GM12878 (cell line): Measurements from ENCODE around the gene STXBP1.

Experiments
- KAT2A ChIP-seq: conservative IDR thresholded peaks from 2 replicates; pipeline ENCODE4 v1.6.1; 2011; ENCODE audit warnings: low read depth, low read length; ENCODE audit not compliant: control insufficient read depth
- NR2C2 ChIP-seq: IDR thresholded peaks from 2 replicates; pipeline ENCODE4 v1.6.1; 2011; ENCODE audit warnings: borderline replicate concordance, low read depth; ENCODE audit not compliant: control insufficient read depth, insufficient read length
- POLR2A ChIP-seq: IDR thresholded peaks from 2 replicates; pipeline ENCODE4 v1.6.1; 2011; ENCODE audit warnings: low read depth, mild to moderate bottlenecking, low read length
- POLR2AphosphoS5 ChIP-seq: IDR thresholded peaks from 2 replicates; pipeline ENCODE4 v1.6.1; 2011; ENCODE audit warnings: mild to moderate bottlenecking, low read length, inconsistent platforms

DNA sequence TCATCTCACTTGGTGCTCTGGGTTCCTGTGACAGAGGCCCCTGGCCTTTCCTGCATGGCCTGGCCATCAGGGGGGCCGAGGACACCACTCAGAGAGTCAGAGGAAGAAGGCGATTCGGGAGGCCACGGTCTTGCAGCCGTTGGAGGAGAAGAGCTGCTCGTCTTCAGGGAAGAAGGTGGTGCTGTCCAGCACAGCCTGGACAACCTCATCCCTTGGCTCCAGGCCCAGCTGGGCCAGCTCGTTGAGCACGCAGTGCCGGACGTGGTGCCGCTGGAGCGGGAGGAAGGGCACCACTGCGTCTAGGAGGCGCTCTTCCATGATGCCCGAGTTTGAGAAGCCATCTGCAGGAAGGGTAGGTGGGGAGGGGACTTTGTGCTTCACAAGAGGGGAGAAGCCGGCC is 119.9 kb downstream of the STXBP1 start:
- TF ChIP-seq POLR2A, result no peak
- no peak for TF ChIP-seq POLR2AphosphoS5
- no peak for TF ChIP-seq KAT2A
- no peak for TF ChIP-seq NR2C2
